ENCODE data around the gene PRPSAP1. TPM values are rescaled to one million over a fixed set of nuclear protein-coding genes. Genes with fewer than 3 reads are reported as not detected.
A peak's percentile ranks its signal among the peaks of the same experiment; 100 is the strongest.
"Not testable (repeated sequence)": the region's sequence is repeated elsewhere in the genome, so short reads cannot be mapped to it uniquely, and the experiment has no call there.

Gene PRPSAP1
- total RNA-seq, 2 experiments from 2014 or later, result 53.3 to 111 TPM

DNA sequence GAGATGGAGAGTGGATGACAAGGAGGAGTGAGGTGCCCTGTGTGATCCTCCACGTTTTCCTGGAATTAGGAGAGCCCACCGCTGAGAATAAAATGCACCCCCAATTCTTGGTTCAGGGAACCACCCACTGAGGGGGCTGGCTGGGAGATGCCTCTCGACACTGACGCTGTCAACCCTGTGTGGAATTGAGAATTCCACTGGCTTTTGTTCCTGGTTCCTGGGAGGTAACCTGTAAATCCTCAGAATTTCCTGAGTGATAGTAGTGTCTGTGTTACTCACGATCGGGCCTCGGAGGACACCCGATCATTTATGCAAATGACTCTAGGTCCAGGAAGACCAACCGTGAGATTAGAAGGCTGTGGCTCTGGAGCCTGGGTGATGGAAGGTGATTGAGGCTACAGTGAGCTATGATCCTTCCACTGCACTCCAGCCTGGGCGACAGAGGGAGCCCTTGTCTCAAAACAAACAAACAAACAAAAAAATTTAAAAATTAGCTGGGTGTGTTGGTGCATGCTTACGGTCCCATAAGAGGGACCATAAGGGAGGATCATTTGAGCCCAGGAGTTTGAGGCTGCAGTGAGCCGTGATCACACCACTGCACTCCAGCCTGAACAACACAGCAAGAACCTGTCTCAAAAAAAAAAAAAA is 11.7 kb upstream of the PRPSAP1 start:
- Histone ChIP-seq H3K79me2 (ENCODE audit: insufficient read depth, low read depth, low read length) (no peaks in the 10 kb centered on the region), H3K9me2 (ENCODE audit: insufficient read depth, low read length) (no peaks in the 10 kb centered on the region), H3K9me3 (ENCODE audit: low read length) (no peaks in the 10 kb centered on the region), H3K36me3 (ENCODE audit: insufficient read depth, low read length) (no peaks in the 10 kb centered on the region), H3K27ac (ENCODE audit: low read depth, low read length, poor library complexity, severe bottlenecking) (no peak overlapping the region), H4K20me1 (ENCODE audit: insufficient read depth, low read length) (no peaks in the 10 kb centered on the region), H3K4me2 (ENCODE audit: low read length) (peak overlapping the region; percentile 30; the same call in 1 of the 2 replicates), H3K4me1 (ENCODE audit: insufficient read depth, low read length, poor library complexity, severe bottlenecking) (peaks cover 10% of the 10 kb centered on the region), H2AFZ (ENCODE audit: low read length) (no peak overlapping the region), H3K4me3 (ENCODE audit: low read depth, low read length, poor library complexity, severe bottlenecking) (no peak overlapping the region)
- CTCF ChIA-PET (ENCODE audit: unreplicated experiment), result no interaction called here
- peak; percentile 38 for DNase-seq (ENCODE audit: low spot score)
- no peak for TF ChIP-seq EZH2phosphoT487 (IDR thresholded peaks at IDR 0.05; ENCODE audit: borderline replicate concordance, low read depth, low read length)
- TF ChIP-seq, protein P1, sequence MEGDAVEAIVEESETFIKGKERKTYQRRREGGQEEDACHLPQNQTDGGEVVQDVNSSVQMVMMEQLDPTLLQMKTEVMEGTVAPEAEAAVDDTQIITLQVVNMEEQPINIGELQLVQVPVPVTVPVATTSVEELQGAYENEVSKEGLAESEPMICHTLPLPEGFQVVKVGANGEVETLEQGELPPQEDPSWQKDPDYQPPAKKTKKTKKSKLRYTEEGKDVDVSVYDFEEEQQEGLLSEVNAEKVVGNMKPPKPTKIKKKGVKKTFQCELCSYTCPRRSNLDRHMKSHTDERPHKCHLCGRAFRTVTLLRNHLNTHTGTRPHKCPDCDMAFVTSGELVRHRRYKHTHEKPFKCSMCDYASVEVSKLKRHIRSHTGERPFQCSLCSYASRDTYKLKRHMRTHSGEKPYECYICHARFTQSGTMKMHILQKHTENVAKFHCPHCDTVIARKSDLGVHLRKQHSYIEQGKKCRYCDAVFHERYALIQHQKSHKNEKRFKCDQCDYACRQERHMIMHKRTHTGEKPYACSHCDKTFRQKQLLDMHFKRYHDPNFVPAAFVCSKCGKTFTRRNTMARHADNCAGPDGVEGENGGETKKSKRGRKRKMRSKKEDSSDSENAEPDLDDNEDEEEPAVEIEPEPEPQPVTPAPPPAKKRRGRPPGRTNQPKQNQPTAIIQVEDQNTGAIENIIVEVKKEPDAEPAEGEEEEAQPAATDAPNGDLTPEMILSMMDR (conservative IDR thresholded peaks at IDR 0.05; ENCODE audit: low read length), result peak; percentile 75
- BruUV-seq (replicated peaks), result no TSS peak
- intact Hi-C loops (cut with micrococcal nuclease; ENCODE audit: unreplicated experiment), result no loop called here
- POLR2A ChIA-PET, result interaction anchor here (0.6 to 0.9 kb wide), 8 partner anchors 12 to 326 kb away, joined by 3 to 7 read pairs (median 5); partner anchors contain the start of gene PRPSAP1

DNA sequence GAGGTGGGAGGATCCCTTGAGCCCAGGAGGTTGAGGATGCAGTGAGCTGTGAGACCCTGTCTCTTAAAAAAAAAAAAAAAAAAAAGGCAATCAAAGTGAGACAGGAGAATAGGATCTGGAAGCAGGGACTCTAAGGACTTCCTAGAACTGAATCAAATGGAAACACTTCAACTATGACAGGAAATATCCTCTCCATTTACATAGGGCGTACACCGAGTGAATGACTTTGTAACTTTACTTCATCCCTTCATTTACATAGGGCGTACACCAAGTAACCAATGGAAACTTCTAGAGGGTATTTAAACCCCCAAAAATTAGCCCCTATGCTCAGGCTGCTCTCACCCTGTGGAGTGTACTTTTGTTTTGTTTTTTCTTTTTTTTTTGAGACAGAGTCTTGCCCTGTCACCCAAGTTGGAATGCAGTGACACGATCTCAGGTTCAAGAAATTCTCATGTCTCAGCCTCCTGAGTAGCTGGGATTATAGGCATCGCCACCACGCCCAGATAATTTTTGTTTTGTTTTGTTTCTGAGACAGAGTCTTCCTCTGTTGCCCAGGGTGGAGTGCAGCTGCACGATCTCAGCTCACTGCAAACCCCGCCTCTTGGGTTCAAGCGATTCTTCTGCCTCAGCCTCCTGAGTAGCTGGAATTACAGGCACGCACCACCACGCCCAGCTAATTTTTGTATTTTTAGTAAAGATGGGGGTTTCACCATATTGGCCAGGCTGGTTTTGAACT is 9.6 kb upstream of the PRPSAP1 start:
- intact Hi-C loops (cut with micrococcal nuclease; ENCODE audit: unreplicated experiment), result no loop called here
- DNase-seq (ENCODE audit: low spot score), result peak; percentile 20
- no peak overlapping the region for H3K27ac ChIP-seq (ENCODE audit: low read depth, low read length, poor library complexity, severe bottlenecking)
- H3K9me2 ChIP-seq (ENCODE audit: insufficient read depth, low read length), result no peaks in the 10 kb centered on the region
- no peak overlapping the region for H3K4me2 ChIP-seq (ENCODE audit: low read length)
- H3K4me3 ChIP-seq (ENCODE audit: low read depth, low read length, poor library complexity, severe bottlenecking), result no peak overlapping the region
- POLR2A ChIA-PET, result interaction anchor here (0.6 to 1.7 kb wide), 5 partner anchors 8 to 1818 kb away, joined by 3 to 9 read pairs (median 4); partner anchors contain the start of gene PRPSAP1
- no peak overlapping the region for H2AFZ ChIP-seq (ENCODE audit: low read length)
- no TSS peak for BruUV-seq (replicated peaks)
- H4K20me1 ChIP-seq (ENCODE audit: insufficient read depth, low read length), result no peaks in the 10 kb centered on the region
- peaks cover 10% of the 10 kb centered on the region for H3K4me1 ChIP-seq (ENCODE audit: insufficient read depth, low read length, poor library complexity, severe bottlenecking)
- H3K36me3 ChIP-seq (ENCODE audit: insufficient read depth, low read length), result no peaks in the 10 kb centered on the region
- TF ChIP-seq, protein P1 (conservative IDR thresholded peaks at IDR 0.05; ENCODE audit: low read length), result no peak
- TF ChIP-seq EZH2phosphoT487 (IDR thresholded peaks at IDR 0.05; ENCODE audit: borderline replicate concordance, low read depth, low read length), result no peak
- H3K9me3 ChIP-seq (ENCODE audit: low read length), result no peaks in the 10 kb centered on the region
- CTCF ChIA-PET (ENCODE audit: unreplicated experiment), result no interaction called here
- H3K79me2 ChIP-seq (ENCODE audit: insufficient read depth, low read depth, low read length), result no peaks in the 10 kb centered on the region

DNA sequence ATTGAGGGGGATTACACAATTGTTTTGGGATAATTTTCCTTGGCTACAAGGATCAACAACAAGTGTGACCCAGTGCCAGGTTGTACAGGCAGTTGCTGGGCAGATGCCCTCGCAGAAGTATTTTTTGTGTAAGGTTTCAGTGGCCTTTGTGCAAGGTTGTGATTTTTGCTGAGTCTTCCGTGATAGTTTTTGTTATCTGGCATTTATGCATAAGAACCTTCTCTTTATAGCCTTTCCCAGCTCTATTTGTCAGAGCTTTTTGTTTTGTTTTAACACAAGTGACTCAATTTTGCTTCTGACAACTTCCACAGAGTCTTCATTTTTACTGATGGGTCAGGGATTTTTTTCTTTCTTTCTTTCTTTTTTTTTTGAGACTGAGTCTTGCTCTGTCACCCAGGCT is 6.7 kb upstream of the PRPSAP1 start:
- H3K4me1 ChIP-seq (ENCODE audit: insufficient read depth, low read length, poor library complexity, severe bottlenecking), result peaks cover 29% of the 10 kb centered on the region
- H3K9me3 ChIP-seq (ENCODE audit: low read length), result no peaks in the 10 kb centered on the region
- H3K27ac ChIP-seq (ENCODE audit: low read depth, low read length, poor library complexity, severe bottlenecking), result no peak overlapping the region
- POLR2A ChIA-PET, result no interaction called here
- no peaks in the 10 kb centered on the region for H3K9me2 ChIP-seq (ENCODE audit: insufficient read depth, low read length)
- no peak overlapping the region for H3K4me3 ChIP-seq (ENCODE audit: low read depth, low read length, poor library complexity, severe bottlenecking)
- H4K20me1 ChIP-seq (ENCODE audit: insufficient read depth, low read length), result no peaks in the 10 kb centered on the region
- CTCF ChIA-PET (ENCODE audit: unreplicated experiment), result no interaction called here
- intact Hi-C loops (cut with micrococcal nuclease; ENCODE audit: unreplicated experiment), result no loop called here
- no peak for DNase-seq (ENCODE audit: low spot score)
- no peaks in the 10 kb centered on the region for H3K79me2 ChIP-seq (ENCODE audit: insufficient read depth, low read depth, low read length)
- H2AFZ ChIP-seq (ENCODE audit: low read length), result no peak overlapping the region
- no peak overlapping the region for H3K4me2 ChIP-seq (ENCODE audit: low read length)
- H3K36me3 ChIP-seq (ENCODE audit: insufficient read depth, low read length), result no peaks in the 10 kb centered on the region
- TF ChIP-seq EZH2phosphoT487 (IDR thresholded peaks at IDR 0.05; ENCODE audit: borderline replicate concordance, low read depth, low read length), result no peak
- TF ChIP-seq, protein P1 (conservative IDR thresholded peaks at IDR 0.05; ENCODE audit: low read length), result no peak
- BruUV-seq (replicated peaks), result no TSS peak

DNA sequence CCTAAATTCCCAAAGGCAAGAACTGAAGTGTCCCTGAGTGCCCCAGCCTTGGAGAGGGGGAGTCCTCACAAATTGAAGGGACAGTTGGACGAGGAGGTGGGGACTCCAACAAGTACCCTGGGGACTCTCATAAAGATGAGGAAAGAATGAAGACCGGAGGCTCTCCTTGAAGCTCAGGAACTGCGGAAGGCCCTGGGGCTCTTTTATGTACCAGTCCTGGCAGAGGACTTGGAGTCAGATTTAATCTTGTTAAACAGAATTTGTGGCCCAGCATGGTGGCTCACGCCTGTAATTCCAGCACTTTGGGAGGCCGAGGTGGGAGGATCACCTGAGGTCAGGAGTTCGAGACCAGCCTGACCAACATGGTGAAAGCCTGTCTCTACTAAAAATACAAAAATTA is 6.1 kb upstream of the PRPSAP1 start:
- H3K36me3 ChIP-seq (ENCODE audit: insufficient read depth, low read length); H3K27ac ChIP-seq (ENCODE audit: low read depth, low read length, poor library complexity, severe bottlenecking); BruUV-seq (replicated peaks); H4K20me1 ChIP-seq (ENCODE audit: insufficient read depth, low read length); intact Hi-C loops (cut with micrococcal nuclease; ENCODE audit: unreplicated experiment); H3K9me3 ChIP-seq (ENCODE audit: low read length); H3K79me2 ChIP-seq (ENCODE audit: insufficient read depth, low read depth, low read length); H3K9me2 ChIP-seq (ENCODE audit: insufficient read depth, low read length); CTCF ChIA-PET (ENCODE audit: unreplicated experiment); H3K4me3 ChIP-seq (ENCODE audit: low read depth, low read length, poor library complexity, severe bottlenecking); H2AFZ ChIP-seq (ENCODE audit: low read length); H3K4me2 ChIP-seq (ENCODE audit: low read length); DNase-seq (ENCODE audit: low spot score): not testable (repeated sequence)
- H3K4me1 ChIP-seq (ENCODE audit: insufficient read depth, low read length, poor library complexity, severe bottlenecking), result peaks cover 33% of the 10 kb centered on the region
- POLR2A ChIA-PET, result interaction anchor here (0.6 kb wide), 1 partner anchor 23 kb away, joined by 10 read pairs; no protein-coding TSS in a partner anchor
